Neural progenitor cell (in vitro differentiated cells): ENCODE results near the gene KIFBP. TPM values are rescaled to one million over a fixed set of nuclear protein-coding genes. Genes with fewer than 3 reads are reported as not detected.

Experiments used
- DNase-seq: peaks from one replicate; pipeline ENCODE4 v3.0.0-alpha.2; 2016; ENCODE audit warnings: low spot score
- H2AFZ ChIP-seq: fragments of 200-600 bp; sonication (generic); replicated peaks from 2 replicates; pipeline ENCODE4 v1.6.1; 2016; ENCODE audit warnings: antibody characterized with exemption
- H3F3A ChIP-seq: fragments of 200-600 bp; sonication (generic); 2 replicates; pipeline ENCODE4 v1.6.1; 2016; ENCODE audit warnings: antibody characterized with exemption, low read depth
- H3K27ac ChIP-seq: fragments of 200-600 bp; sonication (generic); 2 replicates; pipeline ENCODE4 v1.5.1; 2016; ENCODE audit warnings: mild to moderate bottlenecking
- H3K27me3 ChIP-seq: fragments of 200-600 bp; sonication (generic); 2 replicates; pipeline ENCODE4 v1.6.1; 2016; ENCODE audit warnings: mild to moderate bottlenecking, moderate library complexity
- H3K36me3 ChIP-seq: fragments of 200-600 bp; sonication (generic); 2 replicates; pipeline ENCODE4 v1.5.1; 2016
- H3K4me1 ChIP-seq: fragments of 200-600 bp; sonication (generic); 2 replicates; pipeline ENCODE4 v1.6.1; 2016; ENCODE audit warnings: mixed run types
- H3K4me2 ChIP-seq: fragments of 200-600 bp; sonication (generic); 2 replicates; pipeline ENCODE4 v1.6.1; 2016
- H3K4me3 ChIP-seq: fragments of 200-600 bp; sonication (generic); 2 replicates; pipeline ENCODE4 v1.5.1; 2016
- H3K79me2 ChIP-seq: fragments of 200-600 bp; sonication (generic); 2 replicates; pipeline ENCODE4 v1.6.1; 2016; ENCODE audit warnings: low read depth
- H3K9ac ChIP-seq: fragments of 200-600 bp; sonication (generic); 2 replicates; pipeline ENCODE4 v1.6.1; 2016
- H3K9me3 ChIP-seq: fragments of 200-600 bp; sonication (generic); 2 replicates; pipeline ENCODE4 v1.5.1; 2016; ENCODE audit warnings: low read depth
- H4K20me1 ChIP-seq: fragments of 200-600 bp; sonication (generic); 2 replicates; pipeline ENCODE4 v1.6.1; 2016; ENCODE audit warnings: low read depth
- H3K27ac Mint-ChIP-seq: 3 replicates; pipeline ENCODE4 v1.8.0; 2021; ENCODE audit warnings: mixed read lengths
- H3K27me3 Mint-ChIP-seq: 2 replicates; pipeline ENCODE4 v1.8.0; 2022; ENCODE audit warnings: low read depth, mild to moderate bottlenecking, inconsistent platforms, moderate library complexity, mixed read lengths; ENCODE audit not compliant: insufficient read depth
- H3K36me3 Mint-ChIP-seq: 3 replicates; pipeline ENCODE4 v1.8.0; 2021; ENCODE audit warnings: mixed read lengths
- H3K4me1 Mint-ChIP-seq: 3 replicates; pipeline ENCODE4 v1.8.0; 2021; ENCODE audit warnings: mixed read lengths
- H3K4me3 Mint-ChIP-seq: 3 replicates; pipeline ENCODE4 v1.8.0; 2021; ENCODE audit warnings: mild to moderate bottlenecking, moderate library complexity, mixed read lengths
- H3K9me3 Mint-ChIP-seq: 3 replicates; pipeline ENCODE4 v1.8.0; 2020; ENCODE audit warnings: mixed read lengths
- CTCF ChIP-seq: fragments of 200-600 bp; sonication (generic); IDR thresholded peaks from 2 replicates; pipeline ENCODE4 v1.5.1; 2017; ENCODE audit warnings: antibody characterized with exemption, mild to moderate bottlenecking
- EZH2 ChIP-seq: fragments of 200-600 bp; sonication (generic); IDR thresholded peaks from 2 replicates; pipeline ENCODE4 v1.6.1; 2017; ENCODE audit warnings: antibody characterized with exemption, mild to moderate bottlenecking, moderate library complexity
- EZH2phosphoT487 ChIP-seq: fragments of 200-600 bp; sonication (generic); IDR thresholded peaks from 2 replicates; pipeline ENCODE4 v1.6.1; 2017; ENCODE audit warnings: antibody characterized with exemption
- total RNA-seq: library from RNA; depleted of rRNA; stranded (reverse); fragments of >200 nt; gene quantifications from 2 replicates; pipeline ENCODE4 v1.2.3, GENCODE V29; 2015; ENCODE audit warnings: low replicate concordance

Gene KIFBP
- total RNA-seq, 1 donor from 2014 or later: 44.9 TPM

- H3K27me3 Mint-ChIP-seq: peaks cover 4% of the 10 kb centered on the region
- Histone ChIP-seq H2AFZ (no peak overlapping the region), H3K36me3 (no peaks in the 10 kb centered on the region), H3K27ac (no peak overlapping the region), H3K27me3 (no peaks in the 10 kb centered on the region), H3K9me3 (no peaks in the 10 kb centered on the region), H3K79me2 (no peaks in the 10 kb centered on the region), H3K4me1 (no peaks in the 10 kb centered on the region), H3F3A (no peaks in the 10 kb centered on the region), H3K4me2 (no peak overlapping the region), H3K4me3 (no peak overlapping the region), H4K20me1 (no peaks in the 10 kb centered on the region), H3K9ac (no peak overlapping the region)
- no peak overlapping the region for H3K4me3 Mint-ChIP-seq
- no peaks in the 10 kb centered on the region for H3K36me3 Mint-ChIP-seq
- no peak for DNase-seq
- no peak for TF ChIP-seq EZH2phosphoT487
- no peak for TF ChIP-seq EZH2
- no peak for TF ChIP-seq CTCF
- H3K27ac Mint-ChIP-seq: no peak overlapping the region
- no peaks in the 10 kb centered on the region for H3K9me3 Mint-ChIP-seq
- no peaks in the 10 kb centered on the region for H3K4me1 Mint-ChIP-seq
Measured at GRCh38 chr10:69042838-69043237, 54.2 kb downstream of the KIFBP start.

- H3K27ac Mint-ChIP-seq: no peak overlapping the region
- Histone ChIP-seq H3K9me3 (no peaks in the 10 kb centered on the region), H2AFZ (no peak overlapping the region), H3K36me3 (no peaks in the 10 kb centered on the region), H3K27ac (no peak overlapping the region), H3K79me2 (no peaks in the 10 kb centered on the region), H3K9ac (no peak overlapping the region), H3K27me3 (no peaks in the 10 kb centered on the region), H3K4me1 (no peaks in the 10 kb centered on the region), H3K4me2 (no peak overlapping the region), H4K20me1 (no peaks in the 10 kb centered on the region), H3K4me3 (no peak overlapping the region), H3F3A (no peaks in the 10 kb centered on the region)
- DNase-seq: no peak
- peaks cover 4% of the 10 kb centered on the region for H3K4me1 Mint-ChIP-seq
- H3K9me3 Mint-ChIP-seq: no peaks in the 10 kb centered on the region
- peaks cover 4% of the 10 kb centered on the region for H3K27me3 Mint-ChIP-seq
- TF ChIP-seq CTCF: no peak
- no peak for TF ChIP-seq EZH2phosphoT487
- no peak for TF ChIP-seq EZH2
- H3K4me3 Mint-ChIP-seq: no peak overlapping the region
- no peaks in the 10 kb centered on the region for H3K36me3 Mint-ChIP-seq
Measured at GRCh38 chr10:69043931-69044531, 55.4 kb downstream of the KIFBP start.

- H3K79me2 ChIP-seq: no peaks in the 10 kb centered on the region
- H3K27me3 ChIP-seq: no peaks in the 10 kb centered on the region
- TF ChIP-seq EZH2 (no peak), CTCF (no peak), EZH2phosphoT487 (no peak)
- DNase-seq: no peak
- no peaks in the 10 kb centered on the region for H3K36me3 Mint-ChIP-seq
- no peaks in the 10 kb centered on the region for H4K20me1 ChIP-seq
- H3K9me3 ChIP-seq: no peaks in the 10 kb centered on the region
- no peaks in the 10 kb centered on the region for H3K9me3 Mint-ChIP-seq
- no peaks in the 10 kb centered on the region for H3K36me3 ChIP-seq
- no peak overlapping the region for H3K4me3 ChIP-seq
- no peaks in the 10 kb centered on the region for H3K4me1 ChIP-seq
- H3K4me1 Mint-ChIP-seq: peaks cover 4% of the 10 kb centered on the region
- no peak overlapping the region for H3K4me3 Mint-ChIP-seq
- no peak overlapping the region for H2AFZ ChIP-seq
- no peak overlapping the region for H3K27ac Mint-ChIP-seq
- H3K27ac ChIP-seq: no peak overlapping the region
- H3K27me3 Mint-ChIP-seq: peaks cover 4% of the 10 kb centered on the region
- H3K9ac ChIP-seq: no peak overlapping the region
- H3K4me2 ChIP-seq: no peak overlapping the region
- no peaks in the 10 kb centered on the region for H3F3A ChIP-seq
Measured at GRCh38 chr10:69044546-69044945, 55.9 kb downstream of the KIFBP start.
